Ammon's horn (tissue), 1 donor: ENCODE data around the gene F12.
"Not testable (repeated sequence)": the region's sequence is repeated elsewhere in the genome, so short reads cannot be mapped to it uniquely, and the experiment has no call there.

Source experiments
- DNase-seq: peaks from one replicate; pipeline ENCODE4 v3.0.0-alpha.2; 2016; ENCODE audit warnings: low spot score

The F12 gene

DNA sequence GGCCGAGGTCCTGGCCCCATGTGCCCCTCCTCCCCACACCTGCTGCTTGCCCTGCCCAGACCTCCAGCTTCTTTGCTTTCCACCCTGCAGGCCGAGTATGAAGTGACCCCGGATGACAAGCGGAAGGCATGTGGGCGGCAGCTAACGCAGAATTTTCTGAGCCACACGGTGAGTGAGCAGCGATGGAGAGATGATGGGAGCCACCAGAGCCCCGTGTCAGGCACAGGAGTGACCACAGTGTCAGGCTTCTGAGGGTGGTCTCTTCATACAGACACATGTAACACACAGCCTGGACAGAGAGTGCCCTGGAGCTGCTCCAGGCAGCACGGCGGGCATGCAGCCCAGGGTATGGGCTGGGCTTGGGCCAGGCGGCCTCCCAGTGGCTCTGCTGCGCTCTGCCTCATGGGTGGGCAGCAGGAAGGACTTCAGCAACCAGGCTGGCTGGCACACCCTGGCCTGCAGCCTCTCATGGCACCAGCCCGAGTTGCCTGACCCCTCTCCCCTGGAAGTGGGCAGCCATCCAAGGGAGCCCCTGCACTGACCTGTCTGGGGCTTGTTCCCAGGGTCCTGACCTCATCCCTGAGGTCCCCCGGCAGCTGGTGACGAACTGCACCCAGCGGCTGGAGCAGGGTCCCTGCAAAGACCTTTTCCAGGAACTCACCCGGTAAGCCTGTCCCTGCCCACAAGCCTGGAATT, 22.9 kb upstream of the F12 start:
- DNase-seq = peak; percentile 59

DNA sequence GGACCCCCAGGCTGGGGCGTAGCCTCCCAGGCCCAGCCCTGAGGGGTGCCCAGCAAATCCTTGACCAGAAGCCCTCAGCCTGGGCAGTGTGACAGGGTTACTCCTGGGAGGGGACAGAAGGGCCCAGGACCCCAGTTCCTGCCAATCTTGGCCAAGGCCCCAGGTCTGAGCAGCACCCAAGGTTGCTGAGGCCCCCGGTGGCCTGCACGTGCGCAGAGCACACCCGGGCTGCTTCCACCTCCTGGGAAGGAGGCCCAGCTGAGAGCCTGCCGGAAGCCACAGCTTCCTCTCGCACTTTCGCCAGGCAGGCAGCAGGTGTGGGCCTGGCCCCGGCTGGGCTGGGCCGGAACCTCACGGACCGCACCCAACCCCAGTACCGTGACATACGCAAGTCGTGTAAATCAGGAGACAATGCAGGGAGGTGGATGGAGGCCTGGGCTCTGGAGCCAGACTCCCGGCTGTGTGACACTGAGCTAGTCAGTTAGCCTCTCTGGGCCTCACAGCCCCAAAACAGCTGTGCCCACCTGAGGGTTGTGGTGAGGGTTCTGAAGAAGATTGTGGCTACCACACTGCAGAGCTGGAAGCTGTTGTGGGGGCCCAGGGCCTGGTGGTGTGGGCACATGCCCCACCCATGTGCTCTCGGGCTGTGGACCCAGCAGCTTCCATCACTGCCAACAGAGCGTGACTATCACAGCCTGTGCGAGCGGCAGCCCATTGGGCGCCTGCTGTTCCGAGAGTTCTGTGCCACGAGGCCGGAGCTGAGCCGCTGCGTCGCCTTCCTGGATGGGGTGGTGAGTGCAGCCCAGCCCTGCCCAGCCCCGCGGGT, 22.2 kb upstream of the F12 start:
- DNase-seq = no peak

DNA sequence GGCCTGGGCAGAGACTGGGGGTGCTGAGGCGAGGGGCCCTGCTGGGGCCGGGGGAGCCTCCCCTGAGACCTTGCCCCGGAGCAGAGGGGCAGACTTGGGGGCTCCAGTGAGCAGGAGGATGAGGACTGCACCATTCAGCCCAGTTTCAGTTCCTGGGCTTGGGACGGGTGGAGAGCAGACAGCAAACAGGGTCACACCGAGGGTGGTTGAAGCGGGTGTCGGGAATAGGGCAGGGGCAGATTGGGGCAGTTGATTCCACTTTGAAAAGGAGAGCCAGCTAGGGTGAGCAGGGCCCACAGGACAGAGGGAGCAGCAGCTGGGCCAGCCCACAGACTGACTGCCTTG, 21.6 kb upstream of the F12 start:
- DNase-seq = no peak

DNA sequence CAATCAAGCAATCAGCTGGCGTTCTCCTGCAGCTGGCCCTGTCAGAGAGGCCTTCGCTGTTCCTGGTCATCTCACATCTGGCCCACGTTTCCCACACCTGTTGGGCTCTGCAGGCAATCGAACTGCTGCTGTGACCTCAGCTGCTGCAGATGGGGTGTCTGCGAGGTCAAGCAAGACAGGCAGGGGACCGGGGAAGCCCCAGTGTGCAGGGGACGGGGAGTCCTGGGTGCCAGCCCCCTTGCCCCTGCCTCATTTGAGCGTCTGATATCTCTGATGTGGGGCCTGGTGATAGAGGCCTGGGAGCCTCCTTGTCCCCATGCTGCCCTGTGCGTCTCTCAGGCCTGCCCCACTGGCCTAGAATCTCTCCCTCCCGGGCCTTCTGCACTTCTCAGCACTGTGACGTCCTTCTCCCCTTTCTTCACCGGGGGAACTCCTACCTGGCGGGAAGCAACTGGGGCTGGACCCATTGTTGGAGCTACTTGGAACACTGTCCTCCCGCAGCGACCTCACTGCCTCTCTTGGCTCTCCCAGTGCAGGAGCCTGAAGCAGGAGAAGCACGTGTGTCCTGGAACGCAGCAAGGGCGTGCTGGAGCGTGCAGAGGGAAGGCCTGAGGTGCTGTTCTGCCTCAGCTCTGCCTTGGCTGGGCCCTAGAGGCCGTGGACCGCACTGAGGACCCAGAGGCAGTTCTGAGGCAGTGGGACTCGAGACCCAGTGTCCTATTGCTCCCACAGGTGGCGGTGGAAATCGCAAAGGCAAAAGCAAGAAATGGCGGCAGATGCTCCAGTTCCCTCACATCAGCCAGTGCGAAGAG, 21.0 kb upstream of the F12 start:
- DNase-seq = no peak

DNA sequence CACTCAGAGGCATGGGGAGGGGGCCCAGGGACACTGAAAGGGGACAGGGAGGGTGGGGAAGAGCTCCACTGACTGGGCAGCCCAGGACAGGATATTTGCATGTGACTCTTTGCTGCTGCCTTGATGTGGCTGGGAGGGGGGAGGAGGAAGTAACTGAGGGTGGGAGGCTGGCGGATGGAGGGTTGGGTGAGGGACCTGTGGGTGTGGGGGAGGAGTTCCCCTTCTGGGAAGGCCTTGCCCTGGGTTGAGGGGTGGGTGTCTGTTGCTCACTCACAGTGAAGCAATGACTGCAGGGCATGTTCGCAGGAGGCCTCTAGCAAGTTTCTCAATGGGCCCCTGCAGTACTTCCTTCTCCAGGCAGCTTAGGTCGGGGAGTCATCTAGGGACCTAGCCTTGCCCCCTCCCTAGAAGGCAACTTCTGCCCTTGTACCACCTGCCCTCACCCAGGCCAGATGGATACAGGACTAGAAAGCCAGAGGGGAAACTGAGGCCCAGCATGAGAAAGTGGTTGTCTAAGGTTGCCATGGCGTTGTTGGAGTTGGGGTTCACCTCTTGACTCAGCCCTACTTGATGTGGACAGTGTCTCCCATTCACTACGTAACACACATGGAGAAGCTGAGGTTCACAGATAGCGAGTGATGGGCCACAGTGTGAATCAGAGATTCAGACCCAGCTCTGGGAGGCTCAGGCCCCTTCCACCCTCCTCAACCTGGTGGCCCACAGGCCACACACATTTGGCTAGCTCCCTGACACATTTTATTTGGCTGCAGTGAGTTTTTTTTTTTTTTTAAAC, 20.1 kb upstream of the F12 start:
- peak; percentile 70 for DNase-seq

DNA sequence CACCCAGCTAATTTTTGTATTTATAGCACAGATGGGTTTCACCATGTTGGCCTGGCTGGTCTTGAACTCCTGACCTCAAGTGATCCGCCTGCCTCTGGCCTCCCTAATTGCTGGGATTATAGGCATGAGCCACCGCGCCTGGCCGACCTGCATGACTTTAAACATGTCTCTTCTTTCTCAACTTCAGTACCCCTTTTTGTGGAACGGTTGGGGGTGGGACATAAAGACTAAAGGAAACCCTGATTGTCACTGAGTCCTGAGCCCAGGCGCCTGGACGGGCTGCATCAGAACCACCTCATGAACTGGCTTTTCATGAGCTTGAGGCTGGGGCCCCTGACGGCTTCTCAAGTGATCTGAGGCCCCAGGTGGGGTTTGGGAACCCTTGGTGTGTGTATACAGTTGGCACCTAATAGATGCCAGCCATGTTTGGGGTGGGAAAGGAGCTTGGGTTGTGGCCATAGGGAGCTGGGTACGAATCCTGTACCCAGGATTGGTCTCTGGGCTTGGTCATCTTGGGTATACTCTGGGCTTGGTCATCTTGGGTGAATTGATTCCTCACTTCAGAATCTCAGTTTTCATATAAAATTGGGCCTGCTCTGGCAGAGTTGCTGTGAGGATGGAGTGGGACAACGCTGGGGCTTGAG, 19.3 kb upstream of the F12 start:
- DNase-seq = no peak

DNA sequence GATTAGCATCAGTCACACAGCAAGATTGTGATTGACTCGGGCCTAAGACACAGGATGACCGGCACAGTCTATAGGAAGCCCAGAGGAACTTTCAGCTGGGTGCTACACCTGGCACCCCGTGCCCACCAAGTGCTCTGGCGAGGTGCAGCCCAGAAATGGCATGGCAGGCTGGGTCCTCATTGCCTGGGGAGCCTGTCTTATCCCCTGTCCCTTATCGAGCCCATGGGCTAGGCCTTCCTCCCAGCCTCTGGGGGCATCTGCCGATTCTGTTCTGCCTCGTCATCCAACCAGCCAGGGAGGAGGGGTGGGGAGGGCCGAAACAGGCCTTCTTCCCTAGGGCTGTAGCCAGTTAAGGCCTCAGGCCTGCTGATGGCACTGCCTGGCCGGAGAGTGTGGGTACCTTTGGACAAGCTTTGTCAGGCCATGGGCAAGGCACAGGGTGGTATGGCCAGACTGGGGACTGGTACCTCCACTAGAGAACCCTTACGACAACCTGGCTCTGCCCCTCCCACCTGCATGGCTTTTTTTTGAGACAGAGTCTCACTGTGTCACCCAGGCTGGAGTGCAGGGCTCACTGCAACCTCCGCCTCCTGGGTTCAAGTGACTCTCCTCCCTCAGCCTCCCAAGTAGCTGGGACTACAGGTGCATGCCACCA, 18.7 kb upstream of the F12 start:
- DNase-seq = no peak

DNA sequence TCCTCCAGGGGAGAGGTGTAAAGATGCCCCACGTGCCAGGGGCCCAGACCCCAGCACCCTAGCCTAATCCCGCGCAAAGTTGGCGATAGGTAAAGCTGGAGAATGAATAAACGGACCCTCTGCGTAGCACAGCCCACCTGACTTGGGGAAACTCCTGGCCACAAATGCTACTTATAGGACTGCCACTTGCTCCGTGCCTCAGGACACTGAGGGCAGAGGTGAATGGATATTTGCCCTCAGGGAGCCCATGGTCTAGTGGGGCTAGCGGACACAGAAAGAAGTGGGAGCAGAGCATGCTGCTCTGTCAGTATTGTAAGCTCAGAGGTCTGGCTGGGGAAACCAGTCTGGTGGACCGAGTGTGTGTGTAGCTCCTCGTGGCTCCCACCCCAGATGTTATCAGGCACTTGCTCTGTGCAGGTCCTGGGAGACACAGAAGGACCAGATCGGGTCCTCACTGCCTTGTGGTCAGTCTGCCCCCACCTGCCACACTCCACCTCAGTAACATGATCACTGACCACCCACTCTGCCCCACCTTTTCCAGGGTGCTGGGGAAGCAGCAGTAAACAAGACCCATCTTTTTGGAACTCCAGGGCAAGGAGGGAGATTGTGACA, 18.0 kb upstream of the F12 start:
- DNase-seq = no peak

DNA sequence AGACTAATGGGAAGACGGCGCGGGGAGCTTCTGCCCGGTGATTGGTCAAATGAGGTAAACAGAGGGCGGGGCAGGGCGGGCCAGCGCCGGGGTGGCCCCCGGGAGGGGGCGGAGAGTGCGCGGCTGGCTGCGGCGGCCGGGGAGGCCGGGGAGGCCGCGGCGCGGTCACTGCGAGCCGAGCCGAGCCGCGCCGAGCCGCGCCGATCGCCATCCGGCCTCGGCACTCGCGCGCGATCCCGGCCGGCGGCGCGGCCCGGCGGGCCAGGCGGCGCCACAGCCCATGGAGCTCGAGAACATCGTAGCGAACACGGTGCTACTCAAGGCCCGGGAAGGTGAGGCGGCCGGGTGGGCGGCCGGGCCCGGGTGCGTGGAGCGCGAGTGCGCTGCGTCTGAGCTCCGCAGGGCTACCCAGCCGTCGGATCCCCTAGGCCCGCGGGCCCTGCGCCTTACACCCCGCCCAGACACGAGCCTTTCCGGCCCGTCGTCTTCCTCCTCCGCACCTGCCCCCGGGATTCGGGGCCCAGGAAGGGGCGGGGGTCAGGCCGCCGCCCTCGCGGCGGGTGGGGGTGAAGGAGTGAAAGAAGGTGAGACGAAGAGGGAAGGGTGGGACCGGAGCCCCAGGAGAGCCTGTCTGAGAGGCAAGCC, 17.3 kb upstream of the F12 start, which contains the start of gene GRK6:
GRK6 (plus strand) TSS at position 111 of the 645 bp plus-strand sequence; CDS start at position 281, 170 bp downstream.
- no peak for DNase-seq

DNA sequence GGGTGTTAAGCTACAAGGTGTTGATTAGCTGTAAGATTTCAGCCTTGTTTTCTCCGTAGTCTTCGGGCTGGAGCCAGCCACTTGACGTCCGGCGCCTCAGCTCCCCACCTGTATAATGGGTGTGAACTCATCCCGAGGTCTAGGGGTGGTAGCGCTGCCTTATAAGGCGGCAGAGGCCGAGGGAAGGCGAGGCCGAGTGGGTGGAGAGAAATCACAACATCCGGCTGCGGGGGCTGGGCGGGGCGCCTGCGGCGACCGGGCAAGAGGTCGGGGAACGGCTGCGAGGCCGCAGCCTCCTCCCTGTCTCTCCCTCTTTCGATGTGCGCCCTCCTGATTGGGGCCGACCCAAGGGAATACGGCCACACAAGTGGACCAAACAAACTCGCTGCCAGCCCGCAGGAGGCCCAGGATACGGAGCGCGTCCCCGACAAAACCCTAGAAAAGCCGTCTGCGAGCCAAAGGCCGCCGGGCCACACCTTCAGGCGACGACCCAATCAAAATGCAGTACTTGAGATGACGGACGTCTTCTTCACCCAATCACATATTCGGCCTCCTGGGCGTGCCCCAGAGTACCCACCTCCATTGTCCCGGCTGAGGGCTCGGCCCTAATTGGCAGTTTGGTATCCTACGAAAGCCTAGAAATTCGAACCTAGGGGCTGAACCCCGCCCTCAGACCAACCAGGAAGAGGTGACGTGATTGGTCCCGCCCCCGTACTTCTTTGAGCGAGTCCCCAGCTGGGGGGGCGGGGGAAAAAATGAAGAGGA, 16.6 kb upstream of the F12 start:
- DNase-seq = peak; percentile 100

DNA sequence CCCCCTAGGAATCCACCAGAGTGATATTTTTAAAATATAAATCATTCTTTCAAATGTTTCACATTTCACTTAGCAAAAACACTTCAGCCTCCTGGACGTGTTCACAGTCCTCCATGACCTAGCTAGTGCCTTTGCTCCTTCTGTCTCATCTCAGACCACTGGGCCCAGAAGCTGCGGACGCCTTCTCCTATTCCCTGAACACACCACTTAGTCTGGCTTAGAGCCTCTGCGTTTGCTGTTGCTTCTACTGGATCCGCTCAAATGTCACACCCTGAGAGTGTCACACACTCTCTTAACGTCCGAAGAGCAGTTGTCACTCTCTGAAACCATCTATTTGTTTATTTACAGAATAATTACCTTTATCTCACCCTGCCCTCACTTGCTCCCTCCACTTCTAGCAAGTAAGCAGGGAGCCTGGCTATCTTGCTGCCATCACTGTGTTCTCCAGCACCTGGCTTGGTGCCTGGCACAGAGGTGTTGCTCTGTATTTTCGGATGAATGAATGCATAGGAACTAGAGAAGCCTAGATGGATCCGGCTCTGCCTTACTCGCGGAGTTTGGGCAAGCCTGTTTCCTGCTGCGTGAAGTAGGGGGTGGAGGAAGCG, 15.9 kb upstream of the F12 start:
- no peak for DNase-seq

DNA sequence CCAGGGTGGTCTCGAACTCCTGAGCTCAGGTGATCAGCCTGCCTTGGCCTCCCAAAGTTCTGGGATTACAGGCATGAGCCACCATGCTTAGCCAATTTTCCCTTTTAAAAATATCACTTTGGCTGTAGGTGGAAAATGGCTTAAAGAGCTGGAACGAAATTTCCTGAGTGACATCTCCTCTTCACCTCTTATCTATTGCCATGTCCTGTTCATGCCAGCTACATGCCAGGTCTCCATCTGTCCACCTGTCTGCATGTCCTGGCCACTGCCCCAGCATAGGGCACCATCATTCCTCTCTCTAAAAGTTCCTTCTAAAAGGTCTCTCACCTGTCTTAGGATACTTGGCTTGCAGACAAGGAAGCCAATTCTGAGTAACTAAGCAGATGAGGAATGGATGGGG, 14.3 kb upstream of the F12 start:
- no peak for DNase-seq

DNA sequence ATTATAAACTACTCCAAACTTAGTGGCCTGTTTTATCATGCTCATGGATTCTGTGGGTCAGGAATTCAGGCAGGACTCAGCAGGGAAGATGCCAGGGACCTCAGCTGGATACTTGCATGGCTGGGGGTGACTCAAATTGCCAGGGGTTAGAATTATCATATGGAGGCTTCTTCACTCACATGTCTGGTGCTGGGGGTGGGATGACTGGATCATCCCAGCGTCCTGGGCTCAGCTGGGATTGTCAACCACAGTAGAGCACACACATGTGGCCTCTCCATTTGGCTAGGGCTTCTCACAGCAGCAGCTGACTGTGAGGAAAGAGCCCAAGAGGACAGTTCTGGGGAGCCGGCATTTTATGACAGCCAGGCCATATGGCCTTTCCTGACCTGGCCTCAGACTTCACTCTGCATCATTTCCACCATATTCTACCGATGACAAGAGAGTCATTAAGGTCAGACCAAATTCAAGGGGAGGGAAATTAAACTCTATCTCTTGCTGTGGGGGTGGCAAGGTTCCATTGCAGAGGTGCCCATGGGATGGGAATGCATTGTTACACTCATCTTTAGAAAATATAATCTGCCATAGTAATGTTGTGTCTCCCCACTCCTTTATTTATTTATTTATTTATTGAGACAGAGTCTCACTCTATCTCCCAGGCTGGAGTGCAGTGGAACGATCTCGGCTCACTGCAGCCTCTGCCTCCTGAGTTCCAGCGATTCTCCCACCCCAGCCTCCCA, 11.9 kb upstream of the F12 start:
- no peak for DNase-seq

DNA sequence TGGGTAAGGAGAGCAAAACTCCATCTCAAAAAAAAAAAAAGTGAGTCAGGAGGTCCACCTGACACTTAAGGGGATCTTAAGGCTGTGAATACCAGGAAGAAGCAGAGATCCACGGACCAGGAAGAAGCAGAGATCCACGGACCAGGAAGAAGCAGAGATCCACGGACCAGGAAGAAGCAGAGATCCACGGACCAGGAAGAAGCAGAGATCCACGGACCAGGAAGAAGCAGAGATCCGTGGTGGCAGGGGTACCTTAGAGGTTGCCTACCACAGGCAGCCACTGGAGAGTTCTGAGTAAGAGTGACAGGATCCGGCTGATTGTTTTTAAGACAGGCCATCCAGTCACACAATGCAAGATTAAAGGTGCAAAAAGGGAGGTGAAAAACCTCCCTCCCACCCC, 11.1 kb upstream of the F12 start:
- not testable (repeated sequence) for DNase-seq

DNA sequence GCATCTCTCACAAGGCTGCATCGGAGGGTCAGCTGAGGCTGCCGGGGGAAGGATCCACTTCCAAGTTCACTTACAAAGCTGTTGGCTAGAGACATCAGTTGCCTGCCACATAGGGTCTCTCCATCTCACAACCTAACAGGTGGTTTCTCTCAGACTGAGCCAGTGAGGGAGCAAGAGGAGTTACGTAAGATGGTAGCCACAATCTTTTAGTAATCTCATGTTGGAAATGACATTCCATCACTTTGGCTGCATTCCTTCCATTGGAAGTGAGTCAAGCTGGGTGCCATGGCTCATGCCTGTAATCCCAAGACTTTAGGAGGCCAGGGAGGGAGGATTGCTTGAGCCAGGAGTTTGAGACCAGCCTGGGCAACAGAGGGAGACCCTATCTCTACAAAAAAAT, 9.7 kb upstream of the F12 start:
- no peak for DNase-seq

DNA sequence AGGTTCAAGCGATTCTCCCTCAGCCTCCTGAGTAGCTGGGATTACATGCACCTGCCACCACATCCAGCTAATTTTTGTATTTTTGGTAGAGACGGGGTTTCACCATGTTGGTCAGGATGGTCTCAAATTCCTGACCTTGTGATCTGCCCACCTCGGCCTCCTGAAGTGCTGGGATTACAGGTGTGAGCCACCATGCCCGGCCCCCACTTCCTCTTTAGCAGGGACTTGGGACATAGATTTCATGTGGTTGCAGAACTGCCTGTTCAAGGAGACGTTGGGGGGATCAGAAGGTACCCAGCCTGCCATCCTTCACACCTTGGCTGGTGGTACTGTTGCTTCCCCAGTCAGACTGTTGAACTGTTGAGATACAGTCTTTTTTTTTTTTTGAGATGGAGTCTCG, 7.7 kb upstream of the F12 start:
- DNase-seq = not testable (repeated sequence)

DNA sequence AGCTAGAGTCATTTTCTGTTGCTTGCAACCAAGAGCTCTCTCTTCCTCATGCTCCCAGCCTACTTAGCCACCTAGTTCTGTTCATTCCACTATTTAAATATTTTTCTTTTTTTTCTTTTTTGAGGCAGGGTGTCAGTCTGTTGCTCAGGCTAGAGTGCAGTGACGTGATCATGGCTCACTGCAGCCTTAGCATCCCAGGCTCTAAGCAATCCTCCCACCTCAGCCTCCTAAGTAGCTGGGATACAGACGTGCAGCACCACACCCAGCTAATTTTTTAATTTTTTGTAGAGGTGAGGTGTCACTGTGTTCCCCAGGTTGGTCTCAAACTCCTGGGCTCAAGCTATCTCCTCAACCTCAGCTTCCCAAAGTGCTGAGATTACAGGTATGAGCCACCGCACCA, 5.1 kb upstream of the F12 start:
- no peak for DNase-seq

DNA sequence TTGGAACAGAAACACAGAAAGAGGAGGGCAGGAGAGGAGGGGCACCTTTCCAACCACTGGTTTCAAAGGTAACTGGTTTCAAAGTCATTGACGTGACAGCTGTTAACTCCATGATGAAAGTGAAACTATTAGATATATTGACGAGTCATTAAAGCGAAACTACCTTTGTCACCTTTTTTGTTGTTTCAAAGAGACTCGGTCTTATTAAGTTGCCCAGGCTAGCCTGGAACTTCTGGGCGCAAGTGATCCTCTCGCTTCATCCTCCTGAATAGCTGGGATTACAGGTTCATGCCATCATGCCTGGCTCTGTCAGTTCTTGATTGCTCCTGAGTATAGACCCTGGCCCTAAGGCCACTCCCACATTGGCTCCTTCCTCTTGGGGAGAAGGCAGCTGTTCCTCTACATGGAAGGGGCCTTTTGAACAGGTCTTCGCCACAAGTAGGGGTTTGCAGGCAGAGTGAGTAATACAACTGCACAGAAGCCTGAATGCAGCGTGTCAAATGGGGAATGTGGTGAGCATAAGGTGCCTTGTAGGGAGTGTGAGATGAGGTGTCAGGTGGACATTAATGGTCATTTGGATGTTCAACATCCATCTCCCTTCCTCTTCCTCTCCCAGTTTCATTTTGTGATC, 3.4 kb upstream of the F12 start:
- DNase-seq = no peak
